HEK293 (cell line): ENCODE results near the gene TREH.

ENCODE experiments used
- MYNN ChIP-seq: fragments of 450-650 bp; formaldehyde crosslinking; IDR thresholded peaks from 2 replicates; pipeline ENCODE4 v1.5.1; 2016; ENCODE audit warnings: missing biosample characterization, missing genetic modification characterization, borderline replicate concordance
- TCF7L2 ChIP-seq: IDR thresholded peaks from 2 replicates; pipeline ENCODE4 v1.6.1; 2011; ENCODE audit warnings: low read depth, mild to moderate bottlenecking, inconsistent platforms, low read length, moderate library complexity, borderline replicate concordance
- ZNF138 ChIP-seq: fragments of 450-650 bp; formaldehyde crosslinking; IDR thresholded peaks from 2 replicates; pipeline ENCODE4 v1.5.1; 2016; ENCODE audit warnings: missing biosample characterization, missing genetic modification characterization, borderline replicate concordance
- ZNF19 ChIP-seq: fragments of 450-650 bp; formaldehyde crosslinking; IDR thresholded peaks from 2 replicates; pipeline ENCODE4; 2016; ENCODE audit warnings: missing biosample characterization, missing genetic modification characterization, low read depth
- ZNF341 ChIP-seq: fragments of 450-650 bp; formaldehyde crosslinking; IDR thresholded peaks from 2 replicates; pipeline ENCODE4; 2016; ENCODE audit warnings: low read depth, missing biosample characterization, missing genetic modification characterization
- ZNF530 ChIP-seq: fragments of 450-650 bp; formaldehyde crosslinking; IDR thresholded peaks from 2 replicates; pipeline ENCODE4 v1.5.1; 2016; ENCODE audit warnings: low read depth, missing biosample characterization, missing genetic modification characterization
- ZNF544 ChIP-seq: fragments of 450-650 bp; formaldehyde crosslinking; IDR thresholded peaks from 2 replicates; pipeline ENCODE4 v1.5.0; 2017; ENCODE audit warnings: missing biosample characterization, missing genetic modification characterization
- ZNF610 ChIP-seq: fragments of 450-650 bp; formaldehyde crosslinking; IDR thresholded peaks from 2 replicates; pipeline ENCODE4 v1.5.1; 2016; ENCODE audit warnings: missing biosample characterization, missing genetic modification characterization, borderline replicate concordance
- TF ChIP-seq, protein P1 (sequence below): fragments of 450-650 bp; formaldehyde crosslinking; IDR thresholded peaks from 2 replicates; pipeline ENCODE4 v1.5.1; 2016; ENCODE audit warnings: missing biosample characterization, missing genetic modification characterization
- TF ChIP-seq, protein P2 (sequence below): fragments of 450-650 bp; formaldehyde crosslinking; IDR thresholded peaks from 2 replicates; pipeline ENCODE4 v1.5.1; 2016; ENCODE audit warnings: missing biosample characterization, missing genetic modification characterization
- TF ChIP-seq, protein P3 (sequence below): fragments of 450-650 bp; IDR thresholded peaks from 2 replicates; pipeline ENCODE4 v1.5.1; 2018; ENCODE audit warnings: missing biosample characterization, mild to moderate bottlenecking, missing genetic modification characterization

DNA sequence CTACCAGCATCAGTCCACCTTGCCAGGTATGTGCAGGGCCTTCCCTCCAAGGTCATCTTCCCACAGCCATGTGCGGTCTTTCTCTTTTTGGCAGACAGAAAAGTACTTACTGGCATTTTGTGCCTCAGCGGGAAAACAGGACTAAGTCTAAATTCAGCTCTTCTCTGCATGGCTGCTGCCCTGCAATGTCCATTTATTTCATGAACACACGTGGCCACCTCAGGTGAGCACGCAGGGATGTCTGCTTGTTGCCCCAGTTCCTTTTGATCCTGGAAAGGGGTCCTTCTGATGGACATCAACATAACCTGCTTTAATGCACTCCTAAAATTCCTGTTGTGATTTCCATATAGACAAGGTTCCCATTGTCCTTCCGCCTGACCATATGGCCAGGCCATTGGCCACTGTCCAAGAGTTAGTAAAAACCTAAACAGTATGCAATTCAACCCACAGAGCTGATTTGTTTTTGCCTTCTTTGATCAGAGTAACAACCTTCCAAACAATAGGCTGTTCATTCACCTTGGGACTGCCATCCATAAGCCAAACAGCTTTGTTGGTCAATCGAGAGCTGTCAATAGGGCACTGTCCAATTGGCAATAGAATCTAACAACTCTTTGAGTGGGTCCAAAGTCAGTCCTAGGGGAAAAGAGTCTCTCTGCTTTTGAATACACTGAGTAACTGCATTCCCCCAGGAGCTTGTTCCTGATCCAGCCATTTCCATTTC is 5.9 kb downstream of the TREH start:
- TF ChIP-seq, protein P1, sequence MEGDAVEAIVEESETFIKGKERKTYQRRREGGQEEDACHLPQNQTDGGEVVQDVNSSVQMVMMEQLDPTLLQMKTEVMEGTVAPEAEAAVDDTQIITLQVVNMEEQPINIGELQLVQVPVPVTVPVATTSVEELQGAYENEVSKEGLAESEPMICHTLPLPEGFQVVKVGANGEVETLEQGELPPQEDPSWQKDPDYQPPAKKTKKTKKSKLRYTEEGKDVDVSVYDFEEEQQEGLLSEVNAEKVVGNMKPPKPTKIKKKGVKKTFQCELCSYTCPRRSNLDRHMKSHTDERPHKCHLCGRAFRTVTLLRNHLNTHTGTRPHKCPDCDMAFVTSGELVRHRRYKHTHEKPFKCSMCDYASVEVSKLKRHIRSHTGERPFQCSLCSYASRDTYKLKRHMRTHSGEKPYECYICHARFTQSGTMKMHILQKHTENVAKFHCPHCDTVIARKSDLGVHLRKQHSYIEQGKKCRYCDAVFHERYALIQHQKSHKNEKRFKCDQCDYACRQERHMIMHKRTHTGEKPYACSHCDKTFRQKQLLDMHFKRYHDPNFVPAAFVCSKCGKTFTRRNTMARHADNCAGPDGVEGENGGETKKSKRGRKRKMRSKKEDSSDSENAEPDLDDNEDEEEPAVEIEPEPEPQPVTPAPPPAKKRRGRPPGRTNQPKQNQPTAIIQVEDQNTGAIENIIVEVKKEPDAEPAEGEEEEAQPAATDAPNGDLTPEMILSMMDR (tag by site-specific recombination): no peak
- no peak for TF ChIP-seq ZNF19 (tag by site-specific recombination)
- TF ChIP-seq ZNF341 (tag by site-specific recombination): no peak
- TF ChIP-seq, protein P2, sequence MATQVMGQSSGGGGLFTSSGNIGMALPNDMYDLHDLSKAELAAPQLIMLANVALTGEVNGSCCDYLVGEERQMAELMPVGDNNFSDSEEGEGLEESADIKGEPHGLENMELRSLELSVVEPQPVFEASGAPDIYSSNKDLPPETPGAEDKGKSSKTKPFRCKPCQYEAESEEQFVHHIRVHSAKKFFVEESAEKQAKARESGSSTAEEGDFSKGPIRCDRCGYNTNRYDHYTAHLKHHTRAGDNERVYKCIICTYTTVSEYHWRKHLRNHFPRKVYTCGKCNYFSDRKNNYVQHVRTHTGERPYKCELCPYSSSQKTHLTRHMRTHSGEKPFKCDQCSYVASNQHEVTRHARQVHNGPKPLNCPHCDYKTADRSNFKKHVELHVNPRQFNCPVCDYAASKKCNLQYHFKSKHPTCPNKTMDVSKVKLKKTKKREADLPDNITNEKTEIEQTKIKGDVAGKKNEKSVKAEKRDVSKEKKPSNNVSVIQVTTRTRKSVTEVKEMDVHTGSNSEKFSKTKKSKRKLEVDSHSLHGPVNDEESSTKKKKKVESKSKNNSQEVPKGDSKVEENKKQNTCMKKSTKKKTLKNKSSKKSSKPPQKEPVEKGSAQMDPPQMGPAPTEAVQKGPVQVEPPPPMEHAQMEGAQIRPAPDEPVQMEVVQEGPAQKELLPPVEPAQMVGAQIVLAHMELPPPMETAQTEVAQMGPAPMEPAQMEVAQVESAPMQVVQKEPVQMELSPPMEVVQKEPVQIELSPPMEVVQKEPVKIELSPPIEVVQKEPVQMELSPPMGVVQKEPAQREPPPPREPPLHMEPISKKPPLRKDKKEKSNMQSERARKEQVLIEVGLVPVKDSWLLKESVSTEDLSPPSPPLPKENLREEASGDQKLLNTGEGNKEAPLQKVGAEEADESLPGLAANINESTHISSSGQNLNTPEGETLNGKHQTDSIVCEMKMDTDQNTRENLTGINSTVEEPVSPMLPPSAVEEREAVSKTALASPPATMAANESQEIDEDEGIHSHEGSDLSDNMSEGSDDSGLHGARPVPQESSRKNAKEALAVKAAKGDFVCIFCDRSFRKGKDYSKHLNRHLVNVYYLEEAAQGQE (tag by site-specific recombination): no peak
- no peak for TF ChIP-seq ZNF138 (tag by site-specific recombination)
- TF ChIP-seq TCF7L2: no peak
- TF ChIP-seq ZNF544 (tag by site-specific recombination): no peak
- TF ChIP-seq ZNF530 (tag by site-specific recombination): no peak
- no peak for TF ChIP-seq ZNF610 (tag by site-specific recombination)
- TF ChIP-seq MYNN (tag by site-specific recombination): no peak
- TF ChIP-seq, protein P3, sequence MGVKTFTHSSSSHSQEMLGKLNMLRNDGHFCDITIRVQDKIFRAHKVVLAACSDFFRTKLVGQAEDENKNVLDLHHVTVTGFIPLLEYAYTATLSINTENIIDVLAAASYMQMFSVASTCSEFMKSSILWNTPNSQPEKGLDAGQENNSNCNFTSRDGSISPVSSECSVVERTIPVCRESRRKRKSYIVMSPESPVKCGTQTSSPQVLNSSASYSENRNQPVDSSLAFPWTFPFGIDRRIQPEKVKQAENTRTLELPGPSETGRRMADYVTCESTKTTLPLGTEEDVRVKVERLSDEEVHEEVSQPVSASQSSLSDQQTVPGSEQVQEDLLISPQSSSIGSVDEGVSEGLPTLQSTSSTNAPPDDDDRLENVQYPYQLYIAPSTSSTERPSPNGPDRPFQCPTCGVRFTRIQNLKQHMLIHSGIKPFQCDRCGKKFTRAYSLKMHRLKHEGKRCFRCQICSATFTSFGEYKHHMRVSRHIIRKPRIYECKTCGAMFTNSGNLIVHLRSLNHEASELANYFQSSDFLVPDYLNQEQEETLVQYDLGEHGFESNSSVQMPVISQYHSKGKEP (tag by site-specific recombination): no peak
